ENCODE data around the gene C13orf42.

DNA sequence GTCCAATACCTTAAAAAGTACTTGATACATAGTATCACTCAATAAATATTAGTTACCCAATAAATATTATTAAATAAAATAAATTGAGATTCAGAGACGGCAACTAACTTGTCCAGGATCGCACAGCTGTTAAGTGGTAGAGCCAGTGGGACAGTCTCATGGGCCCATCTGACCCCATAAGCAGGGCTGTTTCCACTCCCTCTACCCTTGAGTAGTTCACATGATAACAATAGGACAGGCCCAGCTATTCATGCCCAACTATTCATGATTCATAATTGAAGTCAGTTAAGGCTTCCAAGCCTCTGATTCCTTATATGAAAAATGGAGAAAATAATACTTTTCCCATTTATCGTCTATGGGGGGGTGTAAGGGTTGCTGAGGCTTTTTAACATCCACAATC is 78.2 kb downstream of the C13orf42 start:
- TF ChIP-seq, protein P1, sequence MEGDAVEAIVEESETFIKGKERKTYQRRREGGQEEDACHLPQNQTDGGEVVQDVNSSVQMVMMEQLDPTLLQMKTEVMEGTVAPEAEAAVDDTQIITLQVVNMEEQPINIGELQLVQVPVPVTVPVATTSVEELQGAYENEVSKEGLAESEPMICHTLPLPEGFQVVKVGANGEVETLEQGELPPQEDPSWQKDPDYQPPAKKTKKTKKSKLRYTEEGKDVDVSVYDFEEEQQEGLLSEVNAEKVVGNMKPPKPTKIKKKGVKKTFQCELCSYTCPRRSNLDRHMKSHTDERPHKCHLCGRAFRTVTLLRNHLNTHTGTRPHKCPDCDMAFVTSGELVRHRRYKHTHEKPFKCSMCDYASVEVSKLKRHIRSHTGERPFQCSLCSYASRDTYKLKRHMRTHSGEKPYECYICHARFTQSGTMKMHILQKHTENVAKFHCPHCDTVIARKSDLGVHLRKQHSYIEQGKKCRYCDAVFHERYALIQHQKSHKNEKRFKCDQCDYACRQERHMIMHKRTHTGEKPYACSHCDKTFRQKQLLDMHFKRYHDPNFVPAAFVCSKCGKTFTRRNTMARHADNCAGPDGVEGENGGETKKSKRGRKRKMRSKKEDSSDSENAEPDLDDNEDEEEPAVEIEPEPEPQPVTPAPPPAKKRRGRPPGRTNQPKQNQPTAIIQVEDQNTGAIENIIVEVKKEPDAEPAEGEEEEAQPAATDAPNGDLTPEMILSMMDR (IDR thresholded peaks at IDR 0.05): no peak
- TF ChIP-seq EP300 (IDR thresholded peaks at IDR 0.05): no peak
